Measurements from ENCODE around the gene ANKFN1.
"Not testable (repeated sequence)": the region's sequence is repeated elsewhere in the genome, so short reads cannot be mapped to it uniquely, and the experiment has no call there.

The ANKFN1 gene

DNA sequence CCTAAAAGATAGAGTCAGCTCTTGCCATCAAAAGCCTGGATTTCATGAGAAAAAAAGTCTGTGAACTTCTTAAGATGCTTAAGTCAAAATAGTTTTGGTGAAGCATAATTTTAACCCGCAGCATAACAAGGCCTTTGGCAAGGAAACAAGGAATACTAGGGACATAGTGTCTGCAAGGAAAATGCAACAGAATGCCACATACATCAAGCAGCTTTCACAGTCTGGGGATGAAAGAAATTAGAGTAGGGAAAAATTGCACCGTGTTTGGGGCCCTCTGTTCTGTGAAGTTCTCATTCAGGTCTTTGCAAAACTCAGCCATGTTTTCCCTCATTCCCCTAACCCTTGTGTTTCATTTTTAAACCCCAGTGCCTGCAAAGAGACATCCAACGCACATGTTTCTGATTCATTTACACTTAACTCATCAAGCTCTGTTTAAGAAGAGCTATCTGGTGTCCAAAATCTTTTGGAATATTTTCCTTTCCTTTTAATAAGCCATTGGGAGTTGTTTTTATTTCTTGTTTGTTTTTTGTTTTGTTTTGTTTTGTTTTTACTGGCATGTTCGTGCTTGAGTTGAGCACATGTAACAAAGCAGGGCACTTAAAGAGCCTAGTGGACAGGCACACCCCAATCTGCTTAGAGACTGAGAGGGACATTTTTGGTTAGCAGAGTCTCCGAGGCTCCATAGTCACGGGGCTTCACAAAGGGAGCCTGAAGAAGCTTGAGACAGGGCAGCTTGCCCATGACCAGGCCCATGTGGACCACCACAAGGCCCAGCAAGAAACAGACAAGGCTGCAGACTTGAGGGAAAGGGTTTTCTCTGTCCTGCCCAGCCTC, 116.5 kb downstream of the ANKFN1 start:
- TF ChIP-seq, protein P1, sequence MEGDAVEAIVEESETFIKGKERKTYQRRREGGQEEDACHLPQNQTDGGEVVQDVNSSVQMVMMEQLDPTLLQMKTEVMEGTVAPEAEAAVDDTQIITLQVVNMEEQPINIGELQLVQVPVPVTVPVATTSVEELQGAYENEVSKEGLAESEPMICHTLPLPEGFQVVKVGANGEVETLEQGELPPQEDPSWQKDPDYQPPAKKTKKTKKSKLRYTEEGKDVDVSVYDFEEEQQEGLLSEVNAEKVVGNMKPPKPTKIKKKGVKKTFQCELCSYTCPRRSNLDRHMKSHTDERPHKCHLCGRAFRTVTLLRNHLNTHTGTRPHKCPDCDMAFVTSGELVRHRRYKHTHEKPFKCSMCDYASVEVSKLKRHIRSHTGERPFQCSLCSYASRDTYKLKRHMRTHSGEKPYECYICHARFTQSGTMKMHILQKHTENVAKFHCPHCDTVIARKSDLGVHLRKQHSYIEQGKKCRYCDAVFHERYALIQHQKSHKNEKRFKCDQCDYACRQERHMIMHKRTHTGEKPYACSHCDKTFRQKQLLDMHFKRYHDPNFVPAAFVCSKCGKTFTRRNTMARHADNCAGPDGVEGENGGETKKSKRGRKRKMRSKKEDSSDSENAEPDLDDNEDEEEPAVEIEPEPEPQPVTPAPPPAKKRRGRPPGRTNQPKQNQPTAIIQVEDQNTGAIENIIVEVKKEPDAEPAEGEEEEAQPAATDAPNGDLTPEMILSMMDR (conservative IDR thresholded peaks at IDR 0.05) = no peak
- TF ChIP-seq ZFX (IDR thresholded peaks at IDR 0.05) = no peak
- no peak overlapping the region for H3K27ac ChIP-seq

DNA sequence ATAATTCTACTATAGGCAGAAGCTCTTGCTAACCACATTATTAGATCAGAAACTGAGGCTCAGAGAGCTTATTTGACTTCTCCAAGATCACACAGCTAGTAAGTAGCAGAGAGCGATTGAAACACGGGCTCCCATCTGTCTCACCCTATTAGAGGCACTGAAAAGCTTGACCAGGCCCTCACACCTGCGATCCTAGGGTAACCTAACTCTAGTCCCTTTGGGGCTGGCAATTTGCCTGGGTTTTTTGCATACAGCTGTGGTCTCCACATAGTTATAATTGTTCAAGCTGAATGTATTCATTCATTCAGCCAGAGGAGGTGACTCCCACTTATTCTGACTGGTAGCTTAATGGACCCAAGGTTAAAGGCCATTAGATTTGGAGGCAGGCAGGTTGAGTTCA, 121.2 kb downstream of the ANKFN1 start:
- TF ChIP-seq ZFX (IDR thresholded peaks at IDR 0.05) = no peak
- TF ChIP-seq, protein P1 (conservative IDR thresholded peaks at IDR 0.05) = no peak
- H3K27ac ChIP-seq = no peak overlapping the region

DNA sequence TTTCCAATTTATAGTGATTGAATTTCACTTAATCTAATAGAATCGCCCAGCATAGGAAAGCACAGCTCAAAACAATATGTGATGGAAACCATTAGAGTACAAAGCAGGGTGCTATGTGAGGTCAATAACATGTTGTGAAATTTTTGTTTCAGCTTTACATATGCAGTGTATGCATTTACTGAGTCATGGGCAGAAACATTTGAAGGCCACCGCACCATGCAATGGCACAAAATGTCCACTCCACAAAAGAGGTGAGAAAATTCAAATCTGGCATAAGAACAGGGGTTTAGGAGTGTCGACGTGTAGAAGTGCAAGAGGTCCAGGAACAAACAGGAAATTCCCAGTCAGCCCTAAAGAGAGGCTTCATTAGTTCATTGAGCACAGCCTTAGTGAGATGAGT, 131.2 kb downstream of the ANKFN1 start:
- TF ChIP-seq, protein P1 (conservative IDR thresholded peaks at IDR 0.05) = no peak
- TF ChIP-seq ZFX (IDR thresholded peaks at IDR 0.05) = no peak
- no peak overlapping the region for H3K27ac ChIP-seq

DNA sequence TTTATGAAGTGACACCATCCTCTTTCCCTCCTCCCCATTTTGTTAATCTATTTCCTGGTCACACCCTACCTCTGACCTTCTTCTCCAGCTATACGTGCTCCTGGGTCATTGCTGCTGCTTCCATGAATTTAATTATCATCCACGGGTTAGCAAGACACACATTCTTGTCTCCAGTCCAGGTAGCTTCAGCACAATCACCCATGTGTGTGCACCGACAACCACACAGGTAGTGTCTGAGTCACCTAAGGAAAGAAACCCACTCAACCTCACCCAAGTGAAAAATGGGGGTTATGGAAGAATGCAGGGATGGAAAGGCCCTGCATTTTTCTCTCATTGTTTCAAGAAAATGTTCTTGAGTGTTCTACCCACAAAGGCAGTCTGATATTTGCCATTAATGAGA, 135.5 kb downstream of the ANKFN1 start:
- H3K27ac ChIP-seq = not testable (repeated sequence)

DNA sequence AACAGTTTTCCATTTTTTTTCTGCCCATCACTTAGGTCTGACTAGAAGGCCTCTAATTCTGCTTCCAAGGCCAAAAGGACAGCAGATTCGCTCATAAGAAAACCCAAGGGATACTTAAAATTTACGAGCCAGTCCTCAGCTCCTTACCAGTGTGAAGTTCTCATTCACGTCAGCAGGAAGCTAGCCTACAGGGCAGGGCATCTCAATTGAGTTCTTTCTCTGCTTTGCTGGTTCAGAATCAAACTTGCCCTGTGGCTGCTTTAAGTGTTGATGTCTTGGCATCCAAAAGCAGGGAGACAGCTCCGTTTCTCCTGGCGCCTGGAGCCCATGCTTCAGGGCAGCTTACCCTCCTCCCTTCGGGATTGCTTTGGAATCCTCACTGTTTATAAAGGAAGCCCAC, 136.0 kb downstream of the ANKFN1 start:
- TF ChIP-seq ZFX (IDR thresholded peaks at IDR 0.05) = no peak
- TF ChIP-seq, protein P1 (conservative IDR thresholded peaks at IDR 0.05) = no peak
- no peak overlapping the region for H3K27ac ChIP-seq

DNA sequence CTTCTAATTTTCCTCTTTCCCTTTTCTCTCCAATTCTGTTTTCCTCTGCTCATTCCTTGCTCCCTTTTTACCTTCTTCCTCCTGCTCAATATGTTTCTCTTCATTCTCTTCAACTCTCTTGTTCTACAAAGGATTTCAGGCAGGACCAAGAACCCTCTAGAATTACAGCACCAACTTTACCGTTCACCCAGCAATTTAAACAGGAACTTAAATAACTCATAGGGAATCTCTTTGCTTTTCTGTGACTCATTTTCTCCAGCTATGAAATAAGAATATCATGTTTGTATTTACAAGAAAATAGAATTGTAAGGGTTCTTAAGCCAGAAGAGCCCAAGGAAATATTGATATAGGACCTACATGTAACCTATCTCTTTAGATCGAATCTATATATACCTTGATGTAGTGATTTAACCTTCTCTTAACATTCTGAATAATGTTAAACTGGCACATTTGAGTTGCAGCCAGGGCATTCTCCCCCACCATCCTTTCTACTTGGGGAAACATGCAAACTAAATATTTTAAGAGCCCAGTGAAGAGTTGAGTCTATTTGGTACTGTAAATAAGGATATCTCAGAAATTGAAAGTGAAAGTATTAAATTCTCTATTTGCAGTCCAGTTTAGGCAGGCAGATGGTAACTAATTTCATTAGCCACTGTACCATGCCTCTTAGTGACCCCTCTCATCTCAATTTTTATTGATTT, 137.0 kb downstream of the ANKFN1 start:
- no peak overlapping the region for H3K27ac ChIP-seq
- TF ChIP-seq ZFX (IDR thresholded peaks at IDR 0.05) = no peak
- TF ChIP-seq, protein P1 (conservative IDR thresholded peaks at IDR 0.05) = no peak

DNA sequence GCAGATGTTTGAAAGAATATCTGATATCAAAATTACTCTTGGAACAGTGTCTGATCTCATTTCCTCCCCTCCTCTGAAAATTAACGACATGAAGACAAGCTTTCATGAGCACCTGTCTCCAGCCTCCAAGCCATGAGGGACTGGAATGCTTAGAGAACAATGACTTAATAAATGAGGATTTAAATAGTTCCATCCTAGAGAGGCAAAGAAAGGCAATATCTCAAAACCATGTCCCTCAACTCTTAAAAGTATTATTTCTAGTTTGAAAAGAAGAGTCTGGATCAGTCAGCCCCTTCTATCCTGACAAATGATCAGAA, 137.5 kb downstream of the ANKFN1 start:
- TF ChIP-seq, protein P1 (conservative IDR thresholded peaks at IDR 0.05) = no peak
- no peak for TF ChIP-seq ZFX (IDR thresholded peaks at IDR 0.05)
- H3K27ac ChIP-seq = no peak overlapping the region

Measured in C4-2B (cell line).